AG20443 (cell line): ENCODE measurements around the gene CAVIN1.
"Not testable (repeated sequence)": the region's sequence is repeated elsewhere in the genome, so short reads cannot be mapped to it uniquely, and the experiment has no call there.

ENCODE experiments used
- DNase-seq: peaks from one replicate; pipeline ENCODE4 v3.0.0; 2012; ENCODE audit warnings: low spot score, mixed read lengths

CAVIN1 gene

GRCh38 chr17:42422958-42423712 is at the start of gene CAVIN1:
Gene CAVIN1, minus strand, starts transcription at chr17:42423256. Its CDS starts 159 bp downstream, at chr17:42423097.
- DNase-seq: peak; percentile 99

GRCh38 chr17:42467889-42468288 is 44.8 kb upstream of the CAVIN1 start:
- DNase-seq: no peak

GRCh38 chr17:42463976-42464400 is 40.9 kb upstream of the CAVIN1 start:
- no peak for DNase-seq

- no peak for DNase-seq
These were observed 37.3 kb upstream of the CAVIN1 start for GRCh38 chr17:42460371-42460770.

- peak; percentile 53 for DNase-seq
These were observed 36.8 kb upstream of the CAVIN1 start for GRCh38 chr17:42459801-42460281.

GRCh38 chr17:42459256-42459800 is 36.3 kb upstream of the CAVIN1 start:
- DNase-seq: peak; percentile 39

- peak; percentile 96 for DNase-seq
These were observed 35.6 kb upstream of the CAVIN1 start, which contains the start of gene ATP6V0A1 for GRCh38 chr17:42458497-42459255. Gene ATP6V0A1, plus strand, starts transcription at chr17:42458878. Its CDS starts 2,017 bp downstream, at chr17:42460895.

GRCh38 chr17:42457107-42457792 is 34.2 kb upstream of the CAVIN1 start:
- no peak for DNase-seq

- peak; percentile 67 for DNase-seq
These were observed 33.4 kb upstream of the CAVIN1 start for GRCh38 chr17:42456223-42457106.

GRCh38 chr17:42454987-42455386 is 31.9 kb upstream of the CAVIN1 start:
- DNase-seq: not testable (repeated sequence)

GRCh38 chr17:42453439-42453838 is 30.4 kb upstream of the CAVIN1 start:
- DNase-seq: no peak

GRCh38 chr17:42451270-42451669 is 28.2 kb upstream of the CAVIN1 start:
- DNase-seq: not testable (repeated sequence)

- DNase-seq: not testable (repeated sequence)
These were observed 26.8 kb upstream of the CAVIN1 start for GRCh38 chr17:42449838-42450237.

GRCh38 chr17:42449176-42449575 is 26.1 kb upstream of the CAVIN1 start:
- not testable (repeated sequence) for DNase-seq

GRCh38 chr17:42442196-42442565 is 19.1 kb upstream of the CAVIN1 start:
- no peak for DNase-seq

GRCh38 chr17:42441371-42442195 is 18.5 kb upstream of the CAVIN1 start:
- DNase-seq: no peak

- no peak for DNase-seq
These were observed 15.8 kb upstream of the CAVIN1 start for GRCh38 chr17:42438600-42439567.

GRCh38 chr17:42436391-42436790 is 13.3 kb upstream of the CAVIN1 start:
- DNase-seq: peak; percentile 86

- no peak for DNase-seq
These were observed 8.7 kb upstream of the CAVIN1 start for GRCh38 chr17:42431758-42432161.
